ENCODE data around the gene LMAN1L. TPM values are rescaled to one million over a fixed set of nuclear protein-coding genes. Genes with fewer than 3 reads are reported as not detected.

LMAN1L gene
- total RNA-seq, 1 experiment from 2014 or later, result not detected

- ChIA-PET POLR2A (ENCODE audit: unreplicated experiment) (no interaction called here), CTCF (no interaction called here)
- ATAC-seq, result no peak
- Histone ChIP-seq H2AFZ (ENCODE audit: low read length) (no peak overlapping the region), H3K4me2 (ENCODE audit: low read length) (no peak overlapping the region), H3K27ac (ENCODE audit: low read length) (no peak overlapping the region), H3K27me3 (ENCODE audit: low read length) (no peaks in the 10 kb centered on the region), H4K20me1 (ENCODE audit: low read length) (no peaks in the 10 kb centered on the region), H3K9me2 (replicated peaks; ENCODE audit: low read length) (no peaks in the 10 kb centered on the region), H3K79me2 (ENCODE audit: low read length) (no peaks in the 10 kb centered on the region), H3K9ac (ENCODE audit: low read length) (no peak overlapping the region), H3K36me3 (ENCODE audit: low read depth, low read length) (no peaks in the 10 kb centered on the region), H3F3A (ENCODE audit: low read length, unreplicated experiment) (no peaks in the 10 kb centered on the region), H3K4me1 (ENCODE audit: insufficient read depth, low read length) (peaks cover 34% of the 10 kb centered on the region), H3K9me3 (ENCODE audit: low read length) (no peaks in the 10 kb centered on the region), H3K4me3 (ENCODE audit: low read length) (no peak overlapping the region)
- intact Hi-C loops (cut with micrococcal nuclease), result no loop called here
- no peak for TF ChIP-seq CTCF (conservative IDR thresholded peaks at IDR 0.05; ENCODE audit: low read depth, low read length)
- TF ChIP-seq EZH2 (IDR thresholded peaks at IDR 0.05; ENCODE audit: low read length, unreplicated experiment), result no peak
- TF ChIP-seq EZH2phosphoT487 (IDR thresholded peaks at IDR 0.05; ENCODE audit: borderline replicate concordance, low read length), result no peak
- BruUV-seq (replicated peaks), result no TSS peak
- no peak for DNase-seq
Measured at GRCh38 chr15:74815961-74816360, 3.3 kb downstream of the LMAN1L start.

DNA sequence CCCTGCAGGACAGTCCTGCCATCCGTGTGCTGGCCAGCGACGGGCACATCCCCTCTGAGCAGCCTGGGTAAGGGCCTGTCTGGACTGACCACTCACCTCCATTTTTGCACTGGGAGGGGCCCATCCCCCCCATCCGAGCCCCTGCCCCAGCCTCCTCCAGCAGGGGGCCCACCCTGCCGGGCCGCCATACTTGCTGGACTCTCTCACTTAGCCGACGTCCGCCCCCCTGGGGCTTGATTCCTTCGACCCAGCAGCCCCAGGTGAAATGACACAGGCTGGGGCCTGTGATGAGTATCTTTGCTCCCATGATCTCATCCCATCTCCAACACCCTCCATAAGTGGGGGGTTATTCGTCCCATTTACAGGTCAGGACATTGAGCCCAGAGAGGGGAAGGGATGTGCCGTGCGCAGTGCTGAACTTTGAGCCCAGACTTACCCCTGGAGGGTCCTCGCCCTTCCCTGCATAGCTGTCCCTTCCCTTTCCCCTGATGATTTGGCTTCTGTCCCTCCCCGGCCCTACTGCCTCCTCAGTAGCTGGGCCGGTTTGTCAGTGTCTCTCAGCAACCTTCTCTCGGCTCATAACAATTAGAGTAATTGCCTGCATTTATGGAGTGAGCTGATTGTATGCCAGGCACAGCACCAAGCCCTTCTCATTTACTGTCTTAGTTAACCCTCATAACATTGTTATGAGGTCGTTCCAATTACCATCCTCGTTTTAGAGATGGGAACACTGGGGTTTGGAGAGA lies 4.2 kb downstream of the LMAN1L start:
- Histone ChIP-seq H3F3A (ENCODE audit: low read length, unreplicated experiment) (no peaks in the 10 kb centered on the region), H2AFZ (ENCODE audit: low read length) (peak overlapping the region; percentile 16), H3K9ac (ENCODE audit: low read length) (no peak overlapping the region), H3K27ac (ENCODE audit: low read length) (peak overlapping the region; percentile 22), H3K79me2 (ENCODE audit: low read length) (no peaks in the 10 kb centered on the region), H3K9me2 (replicated peaks; ENCODE audit: low read length) (no peaks in the 10 kb centered on the region), H3K27me3 (ENCODE audit: low read length) (no peaks in the 10 kb centered on the region), H3K4me1 (ENCODE audit: insufficient read depth, low read length) (peaks cover 34% of the 10 kb centered on the region), H3K4me2 (ENCODE audit: low read length) (peak overlapping the region; percentile 50), H3K36me3 (ENCODE audit: low read depth, low read length) (no peaks in the 10 kb centered on the region), H3K4me3 (ENCODE audit: low read length) (no peak overlapping the region), H4K20me1 (ENCODE audit: low read length) (no peaks in the 10 kb centered on the region), H3K9me3 (ENCODE audit: low read length) (no peaks in the 10 kb centered on the region)
- BruUV-seq (replicated peaks), result no TSS peak
- ChIA-PET POLR2A (ENCODE audit: unreplicated experiment) (interaction anchor here (0.6 kb wide), 1 partner anchor 634 kb away, joined by 3 read pairs; no protein-coding TSS in a partner anchor), CTCF (interaction anchor here (0.6 kb wide), 1 partner anchor 288 kb away, joined by 3 read pairs; no protein-coding TSS in a partner anchor)
- intact Hi-C loops (cut with micrococcal nuclease), result no loop called here
- ATAC-seq (peak; percentile 2; the same call in 1 of the 2 replicates), DNase-seq (no peak)
- TF ChIP-seq EZH2 (IDR thresholded peaks at IDR 0.05; ENCODE audit: low read length, unreplicated experiment), result no peak
- TF ChIP-seq EZH2phosphoT487 (IDR thresholded peaks at IDR 0.05; ENCODE audit: borderline replicate concordance, low read length), result no peak
- TF ChIP-seq CTCF (conservative IDR thresholded peaks at IDR 0.05; ENCODE audit: low read depth, low read length), result no peak

- Histone ChIP-seq H3K9ac (ENCODE audit: low read length) (no peak overlapping the region), H3K79me2 (ENCODE audit: low read length) (no peaks in the 10 kb centered on the region), H3K36me3 (ENCODE audit: low read depth, low read length) (no peaks in the 10 kb centered on the region), H3K4me1 (ENCODE audit: insufficient read depth, low read length) (peaks cover 34% of the 10 kb centered on the region), H3K9me2 (replicated peaks; ENCODE audit: low read length) (no peaks in the 10 kb centered on the region), H3K27ac (ENCODE audit: low read length) (peak overlapping the region; percentile 22), H2AFZ (ENCODE audit: low read length) (peak overlapping the region; percentile 16), H3K27me3 (ENCODE audit: low read length) (no peaks in the 10 kb centered on the region), H3F3A (ENCODE audit: low read length, unreplicated experiment) (no peaks in the 10 kb centered on the region), H3K4me2 (ENCODE audit: low read length) (peak overlapping the region; percentile 50), H3K9me3 (ENCODE audit: low read length) (no peaks in the 10 kb centered on the region), H3K4me3 (ENCODE audit: low read length) (no peak overlapping the region), H4K20me1 (ENCODE audit: low read length) (no peaks in the 10 kb centered on the region)
- POLR2A ChIA-PET (ENCODE audit: unreplicated experiment), result no interaction called here
- peak; percentile 67 for ATAC-seq
- CTCF ChIA-PET, result interaction anchor here (0.6 kb wide), 1 partner anchor 287 kb away, joined by 3 read pairs; no protein-coding TSS in a partner anchor
- BruUV-seq (replicated peaks), result no TSS peak
- DNase-seq, result peak; percentile 75
- TF ChIP-seq EZH2 (IDR thresholded peaks at IDR 0.05; ENCODE audit: low read length, unreplicated experiment) (no peak), EZH2phosphoT487 (IDR thresholded peaks at IDR 0.05; ENCODE audit: borderline replicate concordance, low read length) (no peak), CTCF (conservative IDR thresholded peaks at IDR 0.05; ENCODE audit: low read depth, low read length) (peak; percentile 60)
- intact Hi-C loops (cut with micrococcal nuclease), result no loop called here
Measured at GRCh38 chr15:74817370-74817737, 4.7 kb downstream of the LMAN1L start.

All from PC-3 (cell line).